ENCODE measurements around the gene IL2RA. TPM values are rescaled to one million over a fixed set of nuclear protein-coding genes. Genes with fewer than 3 reads are reported as not detected.

IL2RA gene
- total and polyA plus RNA-seq, 4 donors, result 0.33 to 4.2 (median 3.3) TPM

GRCh38 chr10:6101181-6101580 is 39.0 kb upstream of the IL2RA start:
- no peak for ATAC-seq (ENCODE audit: low FRiP score)
- Histone ChIP-seq H3K36me3 (ENCODE audit: control insufficient read depth in 1 of 2, insufficient read depth in 2 of 2, low read length in 1 of 2) (peaks cover 3% of the 10 kb centered on the region in 2 donors), H3K9me3 (ENCODE audit: control insufficient read depth, low read length) (no peaks in the 10 kb centered on the region), H3K27ac (ENCODE audit: low read depth in 1 of 2, low read length in 2 of 2) (no peak overlapping the region), H3K4me1 (ENCODE audit: control insufficient read depth in 1 of 2, insufficient read depth in 2 of 2, low read length in 2 of 2) (no peaks in the 10 kb centered on the region), H3K4me3 (ENCODE audit: low read length in 2 of 2) (no peak overlapping the region), H3K27me3 (ENCODE audit: control insufficient read depth in 1 of 2, insufficient read depth in 2 of 2, low read length in 1 of 2) (no peaks in the 10 kb centered on the region)
- intact Hi-C loops (cut with DNase I), result no loop called here
- WGBS, 2 donors, result 78 to 84% methylated on average over 8 of the region's 8 CpGs
- DNase-seq, result no peak

- Histone ChIP-seq H3K27ac (ENCODE audit: low read depth in 1 of 2, low read length in 2 of 2) (no peak overlapping the region), H3K9me3 (ENCODE audit: control insufficient read depth, low read length) (no peaks in the 10 kb centered on the region), H3K4me3 (ENCODE audit: low read length in 2 of 2) (no peak overlapping the region), H3K4me1 (ENCODE audit: control insufficient read depth in 1 of 2, insufficient read depth in 2 of 2, low read length in 2 of 2) (peaks cover 0 to 2% of the 10 kb centered on the region in 2 donors), H3K36me3 (ENCODE audit: control insufficient read depth in 1 of 2, insufficient read depth in 2 of 2, low read length in 1 of 2) (peaks cover 3% of the 10 kb centered on the region in 2 donors), H3K27me3 (ENCODE audit: control insufficient read depth in 1 of 2, insufficient read depth in 2 of 2, low read length in 1 of 2) (no peaks in the 10 kb centered on the region)
- DNase-seq, result no peak
- WGBS, 2 donors, result 75 to 84% methylated on average over 1 of the region's 1 CpG
- intact Hi-C loops (cut with DNase I), result no loop called here
- ATAC-seq (ENCODE audit: low FRiP score), result no peak
Measured at GRCh38 chr10:6100370-6100769, 38.2 kb upstream of the IL2RA start.

GRCh38 chr10:6098156-6098555 is 36.0 kb upstream of the IL2RA start:
- H3K27ac ChIP-seq (ENCODE audit: low read depth in 1 of 2, low read length in 2 of 2), result no peak overlapping the region
- H3K27me3 ChIP-seq (ENCODE audit: control insufficient read depth in 1 of 2, insufficient read depth in 2 of 2, low read length in 1 of 2), result no peaks in the 10 kb centered on the region
- H3K4me3 ChIP-seq (ENCODE audit: low read length in 2 of 2), result no peak overlapping the region
- no peaks in the 10 kb centered on the region for H3K9me3 ChIP-seq (ENCODE audit: control insufficient read depth, low read length)
- ATAC-seq (ENCODE audit: low FRiP score) (no peak), DNase-seq (no peak)
- H3K36me3 ChIP-seq (ENCODE audit: control insufficient read depth in 1 of 2, insufficient read depth in 2 of 2, low read length in 1 of 2), result peaks cover 3% of the 10 kb centered on the region in 2 donors
- 91% methylated on average over 7 of the region's 7 CpGs for WGBS, 2 donors
- peaks cover 0 to 5% of the 10 kb centered on the region in 2 donors for H3K4me1 ChIP-seq (ENCODE audit: control insufficient read depth in 1 of 2, insufficient read depth in 2 of 2, low read length in 2 of 2)
- intact Hi-C loops (cut with DNase I), result no loop called here

GRCh38 chr10:6097063-6097462 is 34.9 kb upstream of the IL2RA start:
- H3K9me3 ChIP-seq (ENCODE audit: control insufficient read depth, low read length), result no peaks in the 10 kb centered on the region
- peaks cover 0 to 5% of the 10 kb centered on the region in 2 donors for H3K4me1 ChIP-seq (ENCODE audit: control insufficient read depth in 1 of 2, insufficient read depth in 2 of 2, low read length in 2 of 2)
- ATAC-seq (ENCODE audit: low FRiP score), result no peak
- no peaks in the 10 kb centered on the region for H3K27me3 ChIP-seq (ENCODE audit: control insufficient read depth in 1 of 2, insufficient read depth in 2 of 2, low read length in 1 of 2)
- DNase-seq, result no peak
- peaks cover 2 to 3% of the 10 kb centered on the region in 2 donors for H3K36me3 ChIP-seq (ENCODE audit: control insufficient read depth in 1 of 2, insufficient read depth in 2 of 2, low read length in 1 of 2)
- H3K27ac ChIP-seq (ENCODE audit: low read depth in 1 of 2, low read length in 2 of 2), result no peak overlapping the region
- intact Hi-C loops (cut with DNase I), result no loop called here
- no peak overlapping the region for H3K4me3 ChIP-seq (ENCODE audit: low read length in 2 of 2)
- WGBS, 2 donors, result 80 to 83% methylated on average over 5 of the region's 5 CpGs

- no peak overlapping the region for H3K4me3 ChIP-seq (ENCODE audit: low read length in 2 of 2)
- DNase-seq (no peak), ATAC-seq (ENCODE audit: low FRiP score) (no peak)
- no peaks in the 10 kb centered on the region for H3K9me3 ChIP-seq (ENCODE audit: control insufficient read depth, low read length)
- WGBS, 2 donors, result 67 to 71% methylated on average over 12 of the region's 12 CpGs
- no peak overlapping the region for H3K27ac ChIP-seq (ENCODE audit: low read depth in 1 of 2, low read length in 2 of 2)
- intact Hi-C loops (cut with DNase I), result no loop called here
- peaks cover 0 to 5% of the 10 kb centered on the region in 2 donors for H3K4me1 ChIP-seq (ENCODE audit: control insufficient read depth in 1 of 2, insufficient read depth in 2 of 2, low read length in 2 of 2)
- no peaks in the 10 kb centered on the region for H3K27me3 ChIP-seq (ENCODE audit: control insufficient read depth in 1 of 2, insufficient read depth in 2 of 2, low read length in 1 of 2)
- peaks cover 0 to 3% of the 10 kb centered on the region in 2 donors for H3K36me3 ChIP-seq (ENCODE audit: control insufficient read depth in 1 of 2, insufficient read depth in 2 of 2, low read length in 1 of 2)
Measured at GRCh38 chr10:6095810-6096570, 33.8 kb upstream of the IL2RA start.

GRCh38 chr10:6092731-6093130 is 30.6 kb upstream of the IL2RA start:
- no peaks in the 10 kb centered on the region for H3K27me3 ChIP-seq (ENCODE audit: control insufficient read depth in 1 of 2, insufficient read depth in 2 of 2, low read length in 1 of 2)
- H3K9me3 ChIP-seq (ENCODE audit: control insufficient read depth, low read length), result no peaks in the 10 kb centered on the region
- H3K27ac ChIP-seq (ENCODE audit: low read depth in 1 of 2, low read length in 2 of 2), result no peak overlapping the region
- H3K4me1 ChIP-seq (ENCODE audit: control insufficient read depth in 1 of 2, insufficient read depth in 2 of 2, low read length in 2 of 2), result peaks cover 0 to 5% of the 10 kb centered on the region in 2 donors
- H3K36me3 ChIP-seq (ENCODE audit: control insufficient read depth in 1 of 2, insufficient read depth in 2 of 2, low read length in 1 of 2), result peaks cover 0 to 2% of the 10 kb centered on the region in 2 donors
- ATAC-seq (ENCODE audit: low FRiP score), result no peak
- WGBS, 2 donors, result 70 to 75% methylated on average over 2 of the region's 2 CpGs
- intact Hi-C loops (cut with DNase I), result no loop called here
- DNase-seq, result no peak
- H3K4me3 ChIP-seq (ENCODE audit: low read length in 2 of 2), result no peak overlapping the region

- WGBS, 2 donors, result 45 to 52% methylated on average over 1 of the region's 1 CpG
- intact Hi-C loops (cut with DNase I), result no loop called here
- DNase-seq (no peak), ATAC-seq (ENCODE audit: low FRiP score) (no peak)
- Histone ChIP-seq H3K36me3 (ENCODE audit: control insufficient read depth in 1 of 2, insufficient read depth in 2 of 2, low read length in 1 of 2) (no peaks in the 10 kb centered on the region), H3K4me1 (ENCODE audit: control insufficient read depth in 1 of 2, insufficient read depth in 2 of 2, low read length in 2 of 2) (peaks cover 0 to 5% of the 10 kb centered on the region in 2 donors), H3K9me3 (ENCODE audit: control insufficient read depth, low read length) (no peaks in the 10 kb centered on the region), H3K4me3 (ENCODE audit: low read length in 2 of 2) (no peak overlapping the region), H3K27ac (ENCODE audit: low read depth in 1 of 2, low read length in 2 of 2) (no peak overlapping the region), H3K27me3 (ENCODE audit: control insufficient read depth in 1 of 2, insufficient read depth in 2 of 2, low read length in 1 of 2) (no peaks in the 10 kb centered on the region)
Measured at GRCh38 chr10:6091630-6092029, 29.5 kb upstream of the IL2RA start.

- 1% methylated on average over 46 to 53 of the region's 53 CpGs for WGBS, 2 donors
- peak; percentile 17 for ATAC-seq (ENCODE audit: low FRiP score)
- Histone ChIP-seq H3K4me3 (ENCODE audit: low read length in 2 of 2) (peak overlapping the region; percentile 90 to 95), H3K27ac (ENCODE audit: low read depth in 1 of 2, low read length in 2 of 2) (peak overlapping the region in 1 of 2 donors; percentile 49), H3K4me1 (ENCODE audit: control insufficient read depth in 1 of 2, insufficient read depth in 2 of 2, low read length in 2 of 2) (peaks cover 0 to 3% of the 10 kb centered on the region in 2 donors), H3K9me3 (ENCODE audit: control insufficient read depth, low read length) (no peaks in the 10 kb centered on the region), H3K36me3 (ENCODE audit: control insufficient read depth in 1 of 2, insufficient read depth in 2 of 2, low read length in 1 of 2) (no peaks in the 10 kb centered on the region), H3K27me3 (ENCODE audit: control insufficient read depth in 1 of 2, insufficient read depth in 2 of 2, low read length in 1 of 2) (no peaks in the 10 kb centered on the region)
- DNase-seq, result peak; percentile 55 to 78
- intact Hi-C loops (cut with DNase I), result loop anchor here (5.0 kb wide), 2 partner anchors 142 to 313 kb away; no protein-coding TSS in a partner anchor
Measured at GRCh38 chr10:6089334-6090219, 27.4 kb upstream of the IL2RA start.

Measured in aorta (tissue), 5 donors.